HepG2 (cell line): ENCODE measurements around the gene PTF1A. TPM values are rescaled to one million over a fixed set of nuclear protein-coding genes. Genes with fewer than 3 reads are reported as not detected.

Experiments
- ATAC-seq: fragments of 200-7000 bp; cut with Tn5 transposase; 3 replicates; pipeline ENCODE4 v1.9.1; 2020; ENCODE audit warnings: mild to moderate bottlenecking, moderate library complexity
- BruUV-seq: library from RNA; stranded (reverse); fragments of 400-500 nt; replicated peaks from 2 replicates; lab custom pipeline; 2021; lab: Mats Ljungman, UMichigan
- CTCF ChIA-PET: fragments of 300-600 bp; formaldehyde crosslinking; extraction: SDS; loops from one replicate; lab custom pipeline; 2021; ENCODE audit warnings: low total read pairs, inconsistent platforms, low intra/inter-chr PET ratio; lab: Yijun Ruan, JAX
- POLR2A ChIA-PET: fragments of 350-600 bp; sonication (Branson Sonifier 250); formaldehyde crosslinking; loops from one replicate; lab custom pipeline; 2020; ENCODE audit warnings: antibody characterized with exemption, inconsistent platforms; lab: Yijun Ruan, JAX
- DNase-seq: peaks from one replicate; pipeline ENCODE4 v3.0.0-alpha.2; 2015; ENCODE audit warnings: low spot score
- FAIRE-seq: peaks from 3 replicates; lab custom pipeline; 2011; peaks lifted over from hg19 to GRCh38; lab: Jason Lieb, UNC
- H2AFZ ChIP-seq: one replicate; pipeline ENCODE4 v1.6.1; 2011; ENCODE audit warnings: low read length, inconsistent platforms
- H3K27ac ChIP-seq: fragments of 300-600 bp; 3 replicates; pipeline ENCODE4 v1.8.0; 2011; ENCODE audit warnings: mixed run types, mild to moderate bottlenecking, mixed read lengths, low read length, inconsistent platforms; ENCODE audit not compliant: insufficient read depth; ENCODE audit errors: extremely low read length
- H3K27me3 ChIP-seq, 2 experiments: fragments of 200-600 bp in 1 of 2; 2 replicates in 1 of 2; 3 replicates in 1 of 2; pipeline versions ENCODE4 v1.6.0 to v1.8.0; 2011; ENCODE audit warnings: low read length in 2 of 2, mild to moderate bottlenecking in 2 of 2, moderate library complexity in 2 of 2, inconsistent platforms in 1 of 2; ENCODE audit not compliant: insufficient read depth in 2 of 2, control insufficient read depth in 1 of 2
- H3K36me3 ChIP-seq, 2 experiments: fragments of 200-600 bp in 1 of 2; replicated peaks in 1 of 2; 2 replicates in 1 of 2; 3 replicates in 1 of 2; pipeline versions ENCODE4 v1.5.1 to v1.8.0; 2011; ENCODE audit warnings: low read length in 2 of 2, inconsistent platforms in 1 of 2; ENCODE audit not compliant: insufficient read depth in 2 of 2, control insufficient read depth in 1 of 2
- H3K4me1 ChIP-seq: 2 replicates; pipeline ENCODE4 v1.5.1; 2012; ENCODE audit warnings: low read length, inconsistent platforms; ENCODE audit not compliant: insufficient read depth
- H3K4me2 ChIP-seq: 2 replicates; pipeline ENCODE4 v1.6.0; 2011; ENCODE audit warnings: low read depth, low read length, inconsistent platforms
- H3K4me3 ChIP-seq, 3 experiments: fragments of 200-600 bp in 1 of 3; sonication (generic), shearing (Covaris generic) in 1 of 3; replicated peaks in 1 of 3; 2 replicates each; pipeline ENCODE4 v1.5.1; 2011 to 2016; ENCODE audit warnings: low read length in 3 of 3, inconsistent platforms in 2 of 3, low read depth in 2 of 3, mild to moderate bottlenecking in 2 of 3, control low read depth in 1 of 3, mixed read lengths in 1 of 3; ENCODE audit not compliant: insufficient read depth in 1 of 3
- H3K79me2 ChIP-seq: one replicate; pipeline ENCODE4 v1.6.1; 2011; ENCODE audit warnings: low read length, inconsistent platforms; ENCODE audit not compliant: insufficient read depth
- H3K9ac ChIP-seq: 2 replicates; pipeline ENCODE4 v1.6.0; 2011; ENCODE audit warnings: mild to moderate bottlenecking, low read depth, low read length, inconsistent platforms; ENCODE audit not compliant: insufficient read depth
- H3K9me3 ChIP-seq: 2 replicates; pipeline ENCODE4 v1.5.1; 2012; ENCODE audit warnings: mild to moderate bottlenecking, low read length
- H4K20me1 ChIP-seq: 2 replicates; pipeline ENCODE4 v1.6.0; 2011; ENCODE audit warnings: inconsistent platforms, mild to moderate bottlenecking, low read length, moderate library complexity; ENCODE audit not compliant: insufficient read depth
- ARID3A ChIP-seq: IDR thresholded peaks from 2 replicates; pipeline ENCODE4 v1.6.1; 2012; ENCODE audit warnings: low read depth, low read length, improper control_type of control experiment
- ATRX ChIP-seq: sonication (generic); formaldehyde crosslinking; IDR thresholded peaks from 2 replicates; pipeline ENCODE4 v1.4.0; 2020; ENCODE audit warnings: missing genetic modification reagents, borderline replicate concordance
- BCL6 ChIP-seq: IDR thresholded peaks from 2 replicates; pipeline ENCODE4 v1.6.1; 2016; ENCODE audit warnings: missing genetic modification reagents, missing compliant biosample characterization
- CCAR2 ChIP-seq: fragments of 200-400 bp; formaldehyde crosslinking; optimal IDR thresholded peaks from 2 replicates; pipeline ENCODE3; 2018; ENCODE audit warnings: low read depth, mild to moderate bottlenecking, low read length, moderate library complexity
- IKZF1 ChIP-seq: fragments of 450-650 bp; IDR thresholded peaks from 2 replicates; pipeline ENCODE4 v1.7.1; 2016
- KLF13 ChIP-seq: sonication (generic); formaldehyde crosslinking; IDR thresholded peaks from 2 replicates; pipeline ENCODE4 v1.4.0; 2020; ENCODE audit warnings: mild to moderate bottlenecking, missing genetic modification reagents
- MXI1 ChIP-seq: IDR thresholded peaks from 3 replicates; pipeline ENCODE4 v1.6.1; 2012; ENCODE audit warnings: low read depth, low read length, inconsistent platforms, borderline replicate concordance
- NFKB2 ChIP-seq: sonication (generic); formaldehyde crosslinking; IDR thresholded peaks from 2 replicates; pipeline ENCODE4 v1.4.0; 2020; ENCODE audit warnings: missing genetic modification reagents, borderline replicate concordance
- RFXANK ChIP-seq: IDR thresholded peaks from 2 replicates; pipeline ENCODE4 v1.6.1; 2016
- SALL1 ChIP-seq: sonication (generic); formaldehyde crosslinking; IDR thresholded peaks from 2 replicates; pipeline ENCODE4 v1.8.0; 2022; ENCODE audit warnings: mild to moderate bottlenecking, missing genetic modification reagents
- TGIF2 ChIP-seq: IDR thresholded peaks from 2 replicates; pipeline ENCODE4 v1.6.1; 2016; ENCODE audit warnings: control low read depth, missing compliant biosample characterization
- U2AF2 ChIP-seq: fragments of 200-400 bp; formaldehyde crosslinking; IDR thresholded peaks from 2 replicates; pipeline ENCODE4 v1.6.1; 2017; ENCODE audit warnings: low read depth, mild to moderate bottlenecking, low read length
- ZNF205 ChIP-seq: IDR thresholded peaks from 2 replicates; pipeline ENCODE4 v1.6.1; 2018; ENCODE audit warnings: missing biosample characterization, missing genetic modification reagents
- ZNF224 ChIP-seq: sonication (generic); formaldehyde crosslinking; IDR thresholded peaks from 2 replicates; pipeline ENCODE4 v1.5.0; 2020; ENCODE audit warnings: mild to moderate bottlenecking, missing genetic modification reagents
- WGBS: methylation state at CpG from one replicate; pipeline ENCODE4 v1.1.6; 2017; ENCODE audit warnings: low lambda C conversion rate; 5-methylcytosine and 5-hydroxymethylcytosine counted together
- in situ Hi-C: cut with HindIII; loops from 2 replicates; pipeline ENCODE4 v1.10.0; 2017; ENCODE audit warnings: low pct_unique_long_range_greater_than_20kb; ENCODE audit not compliant: extremely low pct_ligation_motif_present
- intact Hi-C: fragments of 100-400 bp; cut with micrococcal nuclease; formaldehyde crosslinking; loops from one replicate; pipeline ENCODE4 v1.10.0; 2022; ENCODE audit not compliant: unreplicated experiment
- polyA plus RNA-seq, 8 experiments: library from polyadenylated mRNA; depleted of rRNA in 3 of 8; stranded (reverse) in 7 of 8; unstranded in 1 of 8; fragments of >200 nt; fragmentation: Illumina TruSeq in 4 of 8; extraction: Trizol in 4 of 8; gene quantifications; 2 replicates each; pipeline versions ENCODE4 v1.2.1 to v1.2.3, GENCODE V29; 2011 to 2016; ENCODE audit warnings: low read depth in 4 of 8, missing spikeins in 1 of 8, mixed read lengths in 1 of 8; ENCODE audit not compliant: insufficient read depth in 1 of 8
- total RNA-seq, 5 experiments: library from RNA; depleted of rRNA; stranded (reverse); fragments of >200 nt; fragmentation: Illumina TruSeq; extraction: Trizol; gene quantifications; 2 replicates each; pipeline ENCODE4 v1.2.3, GENCODE V29; 2016; ENCODE audit warnings: low read depth in 1 of 5
- TF ChIP-seq, protein P1 (sequence below): sonication (generic); formaldehyde crosslinking; IDR thresholded peaks from 2 replicates; pipeline ENCODE4 v1.4.0; 2020; ENCODE audit warnings: missing genetic modification reagents; ENCODE audit errors: not compliant biosample characterization

The PTF1A gene
- total and polyA plus RNA-seq, 2 of the 13 experiments (the other 11 are each of a cell fraction or from before 2014, with no cell fraction given), result not detected

DNA sequence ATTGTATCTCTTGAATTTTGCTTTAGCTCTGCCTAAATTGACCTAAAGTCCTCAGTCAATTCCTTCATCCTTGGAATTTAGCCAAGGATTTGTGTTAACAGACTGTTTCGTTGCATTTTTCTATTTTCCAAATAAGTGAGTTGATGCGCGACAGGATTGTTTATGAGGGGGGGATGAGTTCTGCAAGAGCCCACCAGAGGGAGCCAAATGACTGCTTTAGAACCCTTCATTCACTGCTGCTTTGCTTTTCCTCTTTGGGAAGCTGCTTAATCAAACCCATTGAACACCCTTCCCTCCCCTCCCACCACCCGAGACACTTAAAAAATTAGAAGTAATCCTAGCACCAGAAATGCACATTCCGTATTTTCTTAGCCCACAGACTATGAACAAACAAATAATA is 33.7 kb upstream of the PTF1A start (continued):
- TF ChIP-seq ARID3A, result 0 out of 2 replicates have a peak, but pooled peaks have one; percentile 12

DNA sequence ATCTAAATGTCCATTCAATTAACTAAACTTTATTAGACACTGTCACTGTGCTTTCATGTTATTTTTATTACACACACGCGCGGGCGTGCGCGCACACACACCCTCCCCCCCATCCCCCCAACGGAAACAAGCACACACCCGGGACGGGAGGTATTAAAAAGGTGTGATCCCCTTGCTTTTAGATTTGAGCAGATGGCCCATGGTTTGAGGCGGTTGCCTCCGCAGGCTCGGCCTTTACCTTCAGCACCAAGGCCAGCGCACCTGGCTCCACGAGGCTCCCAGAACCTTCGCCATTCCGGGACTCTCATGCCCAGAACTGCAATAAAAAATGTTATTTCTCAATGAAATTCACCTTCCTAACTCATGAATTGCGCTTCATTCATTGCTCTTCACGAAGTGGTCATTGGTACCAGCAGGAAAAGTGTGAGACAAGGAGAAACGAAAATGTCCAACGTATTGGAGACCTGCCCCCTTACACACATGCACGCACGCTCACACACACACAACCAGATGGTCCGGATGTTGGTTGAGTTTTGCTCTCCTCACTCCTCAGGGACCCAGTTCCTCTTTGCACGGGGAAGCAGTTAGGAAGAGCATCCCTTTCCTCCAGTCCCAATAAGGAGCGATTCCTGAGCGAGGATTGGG is 20.8 kb upstream of the PTF1A start:
- POLR2A ChIA-PET, result no interaction called here
- BruUV-seq, result no TSS peak
- Histone ChIP-seq H3K4me3 (no peak overlapping the region), H3K9ac (no peak overlapping the region), H3K27ac (no peak overlapping the region), H3K36me3 (no peaks in the 10 kb centered on the region), H3K79me2 (no peaks in the 10 kb centered on the region), H3K27me3 (peaks cover 4 to 21% of the 10 kb centered on the region in 2 experiments; a peak in 3 of 5 replicates), H3K9me3 (no peaks in the 10 kb centered on the region), H3K4me2 (no peak overlapping the region), H2AFZ (no peak overlapping the region), H4K20me1 (no peaks in the 10 kb centered on the region), H3K4me1 (no peaks in the 10 kb centered on the region)
- 36% methylated on average over 23 of the region's 26 CpGs for WGBS
- intact Hi-C loops (no loop called here), in situ Hi-C loops (loop anchor here (25.0 kb wide), 2 partner anchors 366 to 516 kb away; no protein-coding TSS in a partner anchor)
- DNase-seq (no peak), FAIRE-seq (no peak), ATAC-seq (peak; percentile 46; the same call in 1 of the 3 replicates)
- CTCF ChIA-PET, result no interaction called here
- no peak for TF ChIP-seq KLF13
- peak; percentile 67; the same call in 1 of the 2 replicates for TF ChIP-seq NFKB2 (CRISPR knock-in tag)
- TF ChIP-seq, protein P1, sequence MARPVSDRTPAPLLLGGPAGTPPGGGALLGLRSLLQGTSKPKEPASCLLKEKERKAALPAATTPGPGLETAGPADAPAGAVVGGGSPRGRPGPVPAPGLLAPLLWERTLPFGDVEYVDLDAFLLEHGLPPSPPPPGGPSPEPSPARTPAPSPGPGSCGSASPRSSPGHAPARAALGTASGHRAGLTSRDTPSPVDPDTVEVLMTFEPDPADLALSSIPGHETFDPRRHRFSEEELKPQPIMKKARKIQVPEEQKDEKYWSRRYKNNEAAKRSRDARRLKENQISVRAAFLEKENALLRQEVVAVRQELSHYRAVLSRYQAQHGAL (CRISPR knock-in tag), result no peak
- no peak for TF ChIP-seq BCL6 (CRISPR knock-in tag)
- TF ChIP-seq CCAR2, result no peak
- no peak for TF ChIP-seq ATRX (CRISPR knock-in tag)
- no peak for TF ChIP-seq ZNF205 (CRISPR knock-in tag)
- TF ChIP-seq TGIF2 (CRISPR knock-in tag), result peak; percentile 63; the same call in 1 of the 2 replicates
- no peak for TF ChIP-seq IKZF1
- no peak for TF ChIP-seq U2AF2
- TF ChIP-seq SALL1 (CRISPR knock-in tag), result peak; percentile 63
- no peak for TF ChIP-seq MXI1
- no peak for TF ChIP-seq RFXANK (CRISPR knock-in tag)
- no peak for TF ChIP-seq ZNF224 (CRISPR knock-in tag)
